ENCODE measurements around the gene MAP2K5. TPM values are rescaled to one million over a fixed set of nuclear protein-coding genes. Genes with fewer than 3 reads are reported as not detected.

Gene MAP2K5
- total RNA-seq, 1 donor from 2014 or later = 2.9 TPM

GRCh38 chr15:67812241-67812644, 269.7 kb downstream of the MAP2K5 start:
- Histone ChIP-seq H3K27me3 (ENCODE audit: control insufficient read depth, insufficient read depth, low read length) (no peaks in the 10 kb centered on the region), H3K36me3 (ENCODE audit: control insufficient read depth, insufficient read depth, low read length) (no peaks in the 10 kb centered on the region), H3K4me3 (ENCODE audit: low read depth, low read length) (no peak overlapping the region)
- DNase-seq (ENCODE audit: low read depth) (no peak), FAIRE-seq (no peak)
- TF ChIP-seq CTCF (IDR thresholded peaks at IDR 0.05; ENCODE audit: insufficient read depth, low read length, severe bottlenecking) = no peak

- H3K27me3 ChIP-seq (ENCODE audit: control insufficient read depth, insufficient read depth, low read length) = no peaks in the 10 kb centered on the region
- TF ChIP-seq CTCF (IDR thresholded peaks at IDR 0.05; ENCODE audit: insufficient read depth, low read length, severe bottlenecking) = no peak
- no peak for DNase-seq (ENCODE audit: low read depth)
- H3K4me3 ChIP-seq (ENCODE audit: low read depth, low read length) = no peak overlapping the region
- no peak for FAIRE-seq
- H3K36me3 ChIP-seq (ENCODE audit: control insufficient read depth, insufficient read depth, low read length) = no peaks in the 10 kb centered on the region
These were observed 270.7 kb downstream of the MAP2K5 start for GRCh38 chr15:67813104-67813634.

- no peaks in the 10 kb centered on the region for H3K36me3 ChIP-seq (ENCODE audit: control insufficient read depth, insufficient read depth, low read length)
- FAIRE-seq = peak; percentile 47
- TF ChIP-seq CTCF (IDR thresholded peaks at IDR 0.05; ENCODE audit: insufficient read depth, low read length, severe bottlenecking) = no peak
- no peak overlapping the region for H3K4me3 ChIP-seq (ENCODE audit: low read depth, low read length)
- no peak for DNase-seq (ENCODE audit: low read depth)
- H3K27me3 ChIP-seq (ENCODE audit: control insufficient read depth, insufficient read depth, low read length) = peaks cover 13% of the 10 kb centered on the region
These were observed 272.6 kb downstream of the MAP2K5 start for GRCh38 chr15:67815036-67815592.

GRCh38 chr15:67816668-67817067, 274.2 kb downstream of the MAP2K5 start:
- TF ChIP-seq CTCF (IDR thresholded peaks at IDR 0.05; ENCODE audit: insufficient read depth, low read length, severe bottlenecking) = no peak
- FAIRE-seq (no peak), DNase-seq (ENCODE audit: low read depth) (no peak)
- no peak overlapping the region for H3K4me3 ChIP-seq (ENCODE audit: low read depth, low read length)
- H3K36me3 ChIP-seq (ENCODE audit: control insufficient read depth, insufficient read depth, low read length) = no peaks in the 10 kb centered on the region
- peaks cover 28% of the 10 kb centered on the region for H3K27me3 ChIP-seq (ENCODE audit: control insufficient read depth, insufficient read depth, low read length)

GRCh38 chr15:67818464-67818863, 276.0 kb downstream of the MAP2K5 start:
- no peak for DNase-seq (ENCODE audit: low read depth)
- Histone ChIP-seq H3K4me3 (ENCODE audit: low read depth, low read length) (no peak overlapping the region), H3K36me3 (ENCODE audit: control insufficient read depth, insufficient read depth, low read length) (no peaks in the 10 kb centered on the region), H3K27me3 (ENCODE audit: control insufficient read depth, insufficient read depth, low read length) (peaks cover 39% of the 10 kb centered on the region)
- TF ChIP-seq CTCF (IDR thresholded peaks at IDR 0.05; ENCODE audit: insufficient read depth, low read length, severe bottlenecking) = no peak
- FAIRE-seq = no peak

GRCh38 chr15:67819636-67820035, 277.1 kb downstream of the MAP2K5 start:
- no peak for FAIRE-seq

More at GRCh38 chr15:67819636-67820035, 277.1 kb downstream of the MAP2K5 start:
- DNase-seq (ENCODE audit: low read depth) = no peak
- Histone ChIP-seq H3K27me3 (ENCODE audit: control insufficient read depth, insufficient read depth, low read length) (peaks cover 51% of the 10 kb centered on the region), H3K4me3 (ENCODE audit: low read depth, low read length) (no peak overlapping the region), H3K36me3 (ENCODE audit: control insufficient read depth, insufficient read depth, low read length) (no peaks in the 10 kb centered on the region)
- TF ChIP-seq CTCF (IDR thresholded peaks at IDR 0.05; ENCODE audit: insufficient read depth, low read length, severe bottlenecking) = no peak

Data from bronchial epithelial cell (primary cell).